Endodermal cell (in vitro differentiated cells): ENCODE results near the gene VPS16. TPM values are rescaled to one million over a fixed set of nuclear protein-coding genes. Genes with fewer than 3 reads are reported as not detected.

Source experiments
- DNase-seq: peaks from one replicate; pipeline ENCODE4 v3.0.0-alpha.2; 2017
- H3K27ac ChIP-seq: 2 replicates; pipeline ENCODE4 v1.5.1; 2013; ENCODE audit warnings: mild to moderate bottlenecking, low read depth, low read length, moderate library complexity
- H3K27me3 ChIP-seq: 2 replicates; pipeline ENCODE4 v1.6.1; 2013; ENCODE audit warnings: mild to moderate bottlenecking, low read length, moderate library complexity; ENCODE audit not compliant: insufficient read depth, control insufficient read depth, poor library complexity, severe bottlenecking
- H3K36me3 ChIP-seq: 2 replicates; pipeline ENCODE4 v1.7.0; 2013; ENCODE audit warnings: mild to moderate bottlenecking, low read length, moderate library complexity; ENCODE audit not compliant: control insufficient read depth, insufficient read depth
- H3K4me1 ChIP-seq: one replicate; pipeline ENCODE4 v1.7.0; 2013; ENCODE audit warnings: low read length; ENCODE audit not compliant: control insufficient read depth, insufficient read depth
- H3K4me3 ChIP-seq: 2 replicates; pipeline ENCODE4 v1.5.1; 2013; ENCODE audit warnings: mild to moderate bottlenecking, low read length, moderate library complexity
- H3K9ac ChIP-seq: 2 replicates; pipeline ENCODE4 v1.6.1; 2013; ENCODE audit warnings: mild to moderate bottlenecking, low read length, moderate library complexity; ENCODE audit not compliant: poor library complexity, severe bottlenecking; ENCODE audit errors: extremely low read depth
- H3K9me3 ChIP-seq: 2 replicates; pipeline ENCODE4 v1.6.1; 2013; ENCODE audit warnings: mild to moderate bottlenecking, low read length, moderate library complexity; ENCODE audit not compliant: control insufficient read depth
- H3K27ac Mint-ChIP-seq: 2 replicates; pipeline ENCODE4 v1.8.0; 2020; ENCODE audit warnings: mixed read lengths
- H3K27me3 Mint-ChIP-seq: 2 replicates; pipeline ENCODE4 v1.8.0; 2021; ENCODE audit warnings: mild to moderate bottlenecking, mixed read lengths; ENCODE audit not compliant: insufficient read depth
- H3K36me3 Mint-ChIP-seq: 2 replicates; pipeline ENCODE4 v1.8.0; 2020; ENCODE audit warnings: low read depth, mixed read lengths
- H3K4me1 Mint-ChIP-seq: 2 replicates; pipeline ENCODE4 v1.8.0; 2020; ENCODE audit warnings: mixed read lengths
- H3K4me3 Mint-ChIP-seq: 2 replicates; pipeline ENCODE4 v1.8.0; 2020; ENCODE audit warnings: mild to moderate bottlenecking, moderate library complexity, mixed read lengths
- H3K9me3 Mint-ChIP-seq: 2 replicates; pipeline ENCODE4 v1.8.0; 2020; ENCODE audit warnings: mild to moderate bottlenecking, mixed read lengths
- CTCF ChIP-seq: fragments of 200-600 bp; sonication (generic); conservative IDR thresholded peaks from 2 replicates; pipeline ENCODE4 v1.5.0; 2021; ENCODE audit warnings: antibody characterized with exemption, mild to moderate bottlenecking
- WGBS, 2 experiments: methylation state at CpG; one replicate each; pipeline versions ENCODE4 v1.1.5 to v1.1.7; 2013; ENCODE audit warnings: missing lambda C conversion rate in 2 of 2, mixed read lengths in 1 of 2; ENCODE audit not compliant: insufficient coverage in 1 of 2, insufficient read length in 1 of 2; 5-methylcytosine and 5-hydroxymethylcytosine counted together
- total RNA-seq, 2 donors: library from RNA; stranded (reverse); fragmentation: NEBNext Ultra II Directional in 1 of 2; extraction: Animal tissue kit (Norgen Biotek cat#: 25700) in 1 of 2; gene quantifications; 2 replicates in 1 of 2; 3 replicates in 1 of 2; pipeline ENCODE4 v1.2.1, GENCODE V29; 2021

The VPS16 gene
- total RNA-seq, 2 donors from 2014 or later = 36.8 to 37.5 TPM

GRCh38 chr20:2816583-2817340 lies 23.8 kb upstream of the VPS16 start:
- Histone ChIP-seq H3K36me3 (no peaks in the 10 kb centered on the region), H3K27ac (no peak overlapping the region), H3K27me3 (peaks cover 31% of the 10 kb centered on the region), H3K4me1 (peaks cover 5% of the 10 kb centered on the region), H3K9me3 (peaks cover 9% of the 10 kb centered on the region), H3K4me3 (no peak overlapping the region), H3K9ac (no peak overlapping the region)
- Mint-ChIP-seq H3K4me1 (peaks cover 22% of the 10 kb centered on the region), H3K9me3 (peaks cover 15% of the 10 kb centered on the region), H3K4me3 (no peak overlapping the region), H3K36me3 (no peaks in the 10 kb centered on the region), H3K27ac (no peak overlapping the region), H3K27me3 (peaks cover 61% of the 10 kb centered on the region)
- DNase-seq = peak; percentile 83
- peak; percentile 73 for TF ChIP-seq CTCF
- 81 to 89% methylated on average over 13 to 20 of the region's 20 CpGs for WGBS, 2 experiments

GRCh38 chr20:2817341-2817726 lies 23.2 kb upstream of the VPS16 start:
- DNase-seq = peak; percentile 8
- peaks cover 23% of the 10 kb centered on the region for H3K4me1 Mint-ChIP-seq

GRCh38 chr20:2817891-2818595 lies 22.5 kb upstream of the VPS16 start:
- Mint-ChIP-seq H3K27ac (no peak overlapping the region), H3K27me3 (peaks cover 54% of the 10 kb centered on the region), H3K9me3 (peaks cover 5% of the 10 kb centered on the region), H3K4me1 (peaks cover 23% of the 10 kb centered on the region), H3K4me3 (no peak overlapping the region), H3K36me3 (no peaks in the 10 kb centered on the region)
- Histone ChIP-seq H3K36me3 (no peaks in the 10 kb centered on the region), H3K4me3 (no peak overlapping the region), H3K27me3 (peaks cover 36% of the 10 kb centered on the region), H3K27ac (no peak overlapping the region), H3K9ac (no peak overlapping the region), H3K9me3 (no peaks in the 10 kb centered on the region), H3K4me1 (peaks cover 5% of the 10 kb centered on the region)
- peak; percentile 18 for DNase-seq
- 83 to 91% methylated on average over 5 to 7 of the region's 7 CpGs for WGBS, 2 experiments
- TF ChIP-seq CTCF = no peak

More at GRCh38 chr20:2817341-2817726, 23.2 kb upstream of the VPS16 start:
- Histone ChIP-seq H3K36me3 (no peaks in the 10 kb centered on the region), H3K27ac (no peak overlapping the region), H3K9ac (no peak overlapping the region), H3K4me1 (peaks cover 5% of the 10 kb centered on the region), H3K9me3 (peaks cover 4% of the 10 kb centered on the region), H3K4me3 (no peak overlapping the region), H3K27me3 (peaks cover 35% of the 10 kb centered on the region)
- H3K36me3 Mint-ChIP-seq = no peaks in the 10 kb centered on the region
- H3K27me3 Mint-ChIP-seq = peaks cover 59% of the 10 kb centered on the region
- WGBS, 2 experiments = 82 to 100% methylated on average over 2 of the region's 2 CpGs
- H3K9me3 Mint-ChIP-seq = peaks cover 10% of the 10 kb centered on the region
- TF ChIP-seq CTCF = no peak
- no peak overlapping the region for H3K4me3 Mint-ChIP-seq
- H3K27ac Mint-ChIP-seq = no peak overlapping the region
